ENCODE data around the gene MCTS1. TPM values are rescaled to one million over a fixed set of nuclear protein-coding genes. Genes with fewer than 3 reads are reported as not detected.

Gene MCTS1
- total and polyA plus RNA-seq, 4 donors: 12.1 to 56.1 (median 25.1) TPM

DNA sequence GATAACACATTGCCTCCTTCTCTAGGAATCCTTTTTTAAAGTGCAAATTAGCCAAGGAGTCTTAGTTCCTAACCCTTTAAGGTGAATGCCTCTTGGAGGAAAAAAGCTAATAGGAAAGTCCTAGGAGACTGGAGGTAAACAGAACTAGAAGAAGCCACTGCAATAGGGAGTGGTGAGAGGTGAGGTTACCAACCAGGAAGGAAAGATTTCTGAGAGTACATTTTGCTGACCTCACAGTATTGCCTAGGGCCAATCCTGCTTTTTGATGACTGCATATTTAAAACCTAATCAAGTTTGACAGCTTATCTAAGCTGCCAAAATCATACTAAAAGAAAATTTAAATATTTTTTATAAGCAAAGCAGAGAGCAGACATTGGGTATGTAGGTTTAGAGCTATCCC is 35.9 kb upstream of the MCTS1 start:
- TF ChIP-seq GABPA (IDR thresholded peaks at IDR 0.05 in 1 of 2, conservative IDR thresholded peaks at IDR 0.05 in 1 of 2) (no peak), HNF4A (conservative IDR thresholded peaks at IDR 0.05) (no peak), MAX (IDR thresholded peaks at IDR 0.05) (no peak), REST (IDR thresholded peaks at IDR 0.05) (no peak), FOXA1 (IDR thresholded peaks at IDR 0.05) (no peak), TAF1 (conservative IDR thresholded peaks at IDR 0.05) (no peak), EGR1 (IDR thresholded peaks at IDR 0.05; ENCODE audit: low read depth in 2 of 2) (no peak), FOXA2 (IDR thresholded peaks at IDR 0.05) (no peak), NR2F2 (IDR thresholded peaks at IDR 0.05) (no peak), SP1 (IDR thresholded peaks at IDR 0.05) (no peak), JUND (IDR thresholded peaks at IDR 0.05) (no peak), RXRA (IDR thresholded peaks at IDR 0.05) (no peak)
- TF ChIP-seq, protein P1, sequence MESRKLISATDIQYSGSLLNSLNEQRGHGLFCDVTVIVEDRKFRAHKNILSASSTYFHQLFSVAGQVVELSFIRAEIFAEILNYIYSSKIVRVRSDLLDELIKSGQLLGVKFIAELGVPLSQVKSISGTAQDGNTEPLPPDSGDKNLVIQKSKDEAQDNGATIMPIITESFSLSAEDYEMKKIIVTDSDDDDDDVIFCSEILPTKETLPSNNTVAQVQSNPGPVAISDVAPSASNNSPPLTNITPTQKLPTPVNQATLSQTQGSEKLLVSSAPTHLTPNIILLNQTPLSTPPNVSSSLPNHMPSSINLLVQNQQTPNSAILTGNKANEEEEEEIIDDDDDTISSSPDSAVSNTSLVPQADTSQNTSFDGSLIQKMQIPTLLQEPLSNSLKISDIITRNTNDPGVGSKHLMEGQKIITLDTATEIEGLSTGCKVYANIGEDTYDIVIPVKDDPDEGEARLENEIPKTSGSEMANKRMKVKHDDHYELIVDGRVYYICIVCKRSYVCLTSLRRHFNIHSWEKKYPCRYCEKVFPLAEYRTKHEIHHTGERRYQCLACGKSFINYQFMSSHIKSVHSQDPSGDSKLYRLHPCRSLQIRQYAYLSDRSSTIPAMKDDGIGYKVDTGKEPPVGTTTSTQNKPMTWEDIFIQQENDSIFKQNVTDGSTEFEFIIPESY (IDR thresholded peaks at IDR 0.05): no peak
- TF ChIP-seq, protein P2, sequence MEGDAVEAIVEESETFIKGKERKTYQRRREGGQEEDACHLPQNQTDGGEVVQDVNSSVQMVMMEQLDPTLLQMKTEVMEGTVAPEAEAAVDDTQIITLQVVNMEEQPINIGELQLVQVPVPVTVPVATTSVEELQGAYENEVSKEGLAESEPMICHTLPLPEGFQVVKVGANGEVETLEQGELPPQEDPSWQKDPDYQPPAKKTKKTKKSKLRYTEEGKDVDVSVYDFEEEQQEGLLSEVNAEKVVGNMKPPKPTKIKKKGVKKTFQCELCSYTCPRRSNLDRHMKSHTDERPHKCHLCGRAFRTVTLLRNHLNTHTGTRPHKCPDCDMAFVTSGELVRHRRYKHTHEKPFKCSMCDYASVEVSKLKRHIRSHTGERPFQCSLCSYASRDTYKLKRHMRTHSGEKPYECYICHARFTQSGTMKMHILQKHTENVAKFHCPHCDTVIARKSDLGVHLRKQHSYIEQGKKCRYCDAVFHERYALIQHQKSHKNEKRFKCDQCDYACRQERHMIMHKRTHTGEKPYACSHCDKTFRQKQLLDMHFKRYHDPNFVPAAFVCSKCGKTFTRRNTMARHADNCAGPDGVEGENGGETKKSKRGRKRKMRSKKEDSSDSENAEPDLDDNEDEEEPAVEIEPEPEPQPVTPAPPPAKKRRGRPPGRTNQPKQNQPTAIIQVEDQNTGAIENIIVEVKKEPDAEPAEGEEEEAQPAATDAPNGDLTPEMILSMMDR (IDR thresholded peaks at IDR 0.05; ENCODE audit: low read depth, low read length, missing input control): no peak
- Histone ChIP-seq H3K4me1 (ENCODE audit: control insufficient read depth in 4 of 4, insufficient read depth in 4 of 4, low read length in 3 of 4) (peaks cover 1 to 10% (median 6%) of the 10 kb centered on the region in 4 donors), H3K27me3 (ENCODE audit: control insufficient read depth in 4 of 4, insufficient read depth in 4 of 4, low read length in 3 of 4) (no peaks in the 10 kb centered on the region), H3K9ac (ENCODE audit: low read depth in 1 of 2, low read length in 2 of 2) (no peak overlapping the region), H3K9me3 (ENCODE audit: control insufficient read depth in 4 of 4, low read length in 3 of 4) (no peaks in the 10 kb centered on the region), H3K27ac (ENCODE audit: low read depth in 1 of 2, low read length in 2 of 2) (no peak overlapping the region), H3K4me3 (ENCODE audit: low read depth in 1 of 3, low read length in 3 of 3) (no peak overlapping the region), H3K36me3 (ENCODE audit: control insufficient read depth in 4 of 4, insufficient read depth in 3 of 4, low read depth in 1 of 4, low read length in 3 of 4) (no peaks in the 10 kb centered on the region)
- DNase-seq (ENCODE audit: low spot score): no peak

GRCh38 chrX:120568609-120569008 is 35.3 kb upstream of the MCTS1 start:
- Histone ChIP-seq H3K36me3 (ENCODE audit: control insufficient read depth in 4 of 4, insufficient read depth in 3 of 4, low read depth in 1 of 4, low read length in 3 of 4) (no peaks in the 10 kb centered on the region), H3K4me3 (ENCODE audit: low read depth in 1 of 3, low read length in 3 of 3) (no peak overlapping the region), H3K9ac (ENCODE audit: low read depth in 1 of 2, low read length in 2 of 2) (no peak overlapping the region), H3K9me3 (ENCODE audit: control insufficient read depth in 4 of 4, low read length in 3 of 4) (no peaks in the 10 kb centered on the region), H3K4me1 (ENCODE audit: control insufficient read depth in 4 of 4, insufficient read depth in 4 of 4, low read length in 3 of 4) (peaks cover 0 to 6% (median 2%) of the 10 kb centered on the region in 4 donors), H3K27me3 (ENCODE audit: control insufficient read depth in 4 of 4, insufficient read depth in 4 of 4, low read length in 3 of 4) (no peaks in the 10 kb centered on the region), H3K27ac (ENCODE audit: low read depth in 1 of 2, low read length in 2 of 2) (no peak overlapping the region)
- no peak for TF ChIP-seq FOXA1 (IDR thresholded peaks at IDR 0.05)
- TF ChIP-seq GABPA (IDR thresholded peaks at IDR 0.05 in 1 of 2, conservative IDR thresholded peaks at IDR 0.05 in 1 of 2): no peak
- TF ChIP-seq HNF4G (IDR thresholded peaks at IDR 0.05): no peak
- TF ChIP-seq NR2F2 (IDR thresholded peaks at IDR 0.05): no peak
- WGBS: 68% methylated on average over 3 of the region's 3 CpGs
- DNase-seq (ENCODE audit: low spot score): no peak
